ENCODE measurements around the gene CUL4A.

Gene CUL4A

GRCh38 chr13:113267642-113268405 is 58.4 kb downstream of the CUL4A start:
- DNase-seq (ENCODE audit: extremely low spot score) = no peak
- ChIA-PET CTCF (no interaction called here), POLR2A (no interaction called here)
- TF ChIP-seq CTCF (IDR thresholded peaks at IDR 0.05; ENCODE audit: control extremely low read depth, extremely low read depth, low read depth, missing control alignments) = no peak

GRCh38 chr13:113272031-113272430 is 62.6 kb downstream of the CUL4A start:
- ChIA-PET CTCF (no interaction called here), POLR2A (no interaction called here)
- TF ChIP-seq CTCF (IDR thresholded peaks at IDR 0.05; ENCODE audit: control extremely low read depth, extremely low read depth, low read depth, missing control alignments) = no peak
- DNase-seq (ENCODE audit: extremely low spot score) = no peak

- POLR2A ChIA-PET = no interaction called here
- no peak for DNase-seq (ENCODE audit: extremely low spot score)
- CTCF ChIA-PET = no interaction called here
- no peak for TF ChIP-seq CTCF (IDR thresholded peaks at IDR 0.05; ENCODE audit: control extremely low read depth, extremely low read depth, low read depth, missing control alignments)
Measured at GRCh38 chr13:113272701-113273181, 63.3 kb downstream of the CUL4A start.

GRCh38 chr13:113273321-113273720 is 63.9 kb downstream of the CUL4A start:
- ChIA-PET POLR2A (no interaction called here), CTCF (interaction anchor here (2.0 kb wide), 1 partner anchor 123 kb away, joined by 7 read pairs; no protein-coding TSS in a partner anchor)
- TF ChIP-seq CTCF (IDR thresholded peaks at IDR 0.05; ENCODE audit: control extremely low read depth, extremely low read depth, low read depth, missing control alignments) = no peak
- no peak for DNase-seq (ENCODE audit: extremely low spot score)

GRCh38 chr13:113273851-113274590 is 64.6 kb downstream of the CUL4A start:
- no peak for DNase-seq (ENCODE audit: extremely low spot score)
- ChIA-PET POLR2A (no interaction called here), CTCF (interaction anchor here (0.7 to 2.0 kb wide), 5 partner anchors 10 to 122 kb away, joined by 3 to 7 read pairs (median 4); no protein-coding TSS in a partner anchor)
- no peak for TF ChIP-seq CTCF (IDR thresholded peaks at IDR 0.05; ENCODE audit: control extremely low read depth, extremely low read depth, low read depth, missing control alignments)

- DNase-seq (ENCODE audit: extremely low spot score) = no peak
- no peak for TF ChIP-seq CTCF (IDR thresholded peaks at IDR 0.05; ENCODE audit: control extremely low read depth, extremely low read depth, low read depth, missing control alignments)
- ChIA-PET POLR2A (no interaction called here), CTCF (interaction anchor here (0.7 to 2.0 kb wide), 5 partner anchors 9 to 122 kb away, joined by 3 to 7 read pairs (median 4); no protein-coding TSS in a partner anchor)
Measured at GRCh38 chr13:113274721-113275120, 65.3 kb downstream of the CUL4A start.
